Stimulated activated CD4-positive, alpha-beta T cell treated with anti-CD3 and anti-CD28 coated beads, TNF-alpha, amount 100 ng/mL, for 24 hours (primary cell): ENCODE measurements around the gene STK17B.
"Not testable (repeated sequence)": the region's sequence is repeated elsewhere in the genome, so short reads cannot be mapped to it uniquely, and the experiment has no call there.

ENCODE experiments used
- DNase-seq, 3 experiments: peaks; one replicate each; pipeline ENCODE4 v3.0.0-alpha.2; 2020; ENCODE audit warnings: low read depth in 3 of 3

Gene STK17B

DNA sequence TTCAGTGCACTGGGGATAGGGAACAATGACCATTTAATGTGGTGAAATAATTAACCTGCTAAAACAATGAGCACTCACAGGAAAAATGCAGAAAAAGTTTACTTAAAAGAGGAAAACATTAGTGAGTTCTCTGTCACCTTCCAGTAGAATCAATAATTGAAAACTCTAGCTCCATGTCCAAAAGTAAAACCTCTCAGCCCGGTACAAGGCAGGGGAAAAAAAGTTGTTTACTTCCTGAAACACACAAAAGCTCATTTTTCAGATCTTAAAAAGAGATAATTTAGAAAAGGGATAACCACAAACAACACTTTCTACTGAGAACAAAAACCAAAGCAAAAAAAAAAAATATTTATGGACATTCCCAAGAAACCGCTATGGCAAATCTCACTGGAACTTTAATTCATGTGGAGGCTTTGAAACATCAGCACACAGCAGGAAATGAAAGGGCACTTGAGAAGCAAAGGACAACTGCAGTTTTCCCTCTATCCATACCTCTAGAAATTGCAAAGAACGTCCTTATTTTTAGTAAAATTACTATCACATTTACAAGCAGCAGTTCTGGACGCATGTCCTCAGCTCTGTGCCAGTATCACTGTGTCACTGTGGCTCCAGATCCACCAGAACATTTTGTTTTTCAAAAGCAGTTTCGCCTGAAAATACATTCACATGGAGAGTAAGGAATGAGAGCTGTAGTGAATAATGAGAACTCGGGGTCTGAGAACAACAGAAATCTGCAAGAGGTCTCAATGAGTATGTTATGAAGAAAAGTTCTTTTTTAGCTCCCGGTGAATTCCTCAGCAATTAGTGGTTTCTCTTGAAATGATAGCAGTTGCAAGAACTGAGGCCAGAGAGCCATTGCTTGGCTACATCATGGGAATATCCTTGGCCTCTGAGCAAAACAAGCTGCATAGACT is 58.1 kb downstream of the STK17B start:
- DNase-seq: no peak

DNA sequence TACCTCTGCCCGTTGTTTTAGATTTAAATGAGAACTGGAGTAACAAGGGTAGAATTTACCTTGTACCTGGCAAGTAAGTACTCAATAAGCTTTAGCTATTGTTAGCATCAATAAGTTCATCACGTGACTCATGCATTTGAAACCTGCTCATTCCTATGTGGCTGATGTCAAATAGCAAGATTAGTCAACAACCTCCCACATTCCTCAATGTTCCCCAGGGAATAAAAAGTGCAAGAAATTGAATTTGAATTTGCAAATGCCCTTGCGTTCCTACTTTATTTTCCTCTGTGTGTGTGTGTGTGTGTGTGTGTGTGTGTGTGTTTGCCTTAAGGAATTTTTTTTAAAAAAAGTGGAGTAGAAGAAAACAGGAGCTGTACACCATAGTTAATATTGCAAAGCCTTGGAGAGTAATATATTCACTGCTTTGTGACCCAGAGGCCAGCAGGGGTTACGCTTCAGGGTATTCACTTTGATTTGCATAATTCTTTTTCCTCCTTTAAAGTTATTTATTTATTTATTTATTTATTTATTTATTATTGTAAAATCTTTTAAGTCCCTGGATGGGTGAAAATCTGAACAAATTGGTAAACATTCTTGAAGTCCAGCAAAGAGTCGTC is 58.9 kb downstream of the STK17B start:
- no peak for DNase-seq

DNA sequence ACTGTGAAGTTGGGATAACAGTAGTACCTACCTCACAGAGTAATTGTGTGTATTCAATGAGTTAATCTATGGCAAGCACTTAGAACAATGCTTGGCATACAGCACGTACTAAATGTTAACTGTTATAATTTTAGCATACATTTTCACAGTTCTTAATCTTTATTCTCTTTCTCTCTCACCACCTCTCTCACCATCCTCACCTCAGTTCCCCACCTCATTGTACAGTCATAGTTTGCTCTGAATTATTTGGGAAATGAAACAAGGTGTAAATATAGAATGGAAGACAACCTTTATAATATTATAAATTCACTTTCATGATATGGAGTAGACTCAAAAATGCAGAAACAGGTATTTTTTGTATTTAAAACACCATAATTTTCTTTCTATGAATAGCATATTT is 62.8 kb downstream of the STK17B start:
- DNase-seq: no peak

DNA sequence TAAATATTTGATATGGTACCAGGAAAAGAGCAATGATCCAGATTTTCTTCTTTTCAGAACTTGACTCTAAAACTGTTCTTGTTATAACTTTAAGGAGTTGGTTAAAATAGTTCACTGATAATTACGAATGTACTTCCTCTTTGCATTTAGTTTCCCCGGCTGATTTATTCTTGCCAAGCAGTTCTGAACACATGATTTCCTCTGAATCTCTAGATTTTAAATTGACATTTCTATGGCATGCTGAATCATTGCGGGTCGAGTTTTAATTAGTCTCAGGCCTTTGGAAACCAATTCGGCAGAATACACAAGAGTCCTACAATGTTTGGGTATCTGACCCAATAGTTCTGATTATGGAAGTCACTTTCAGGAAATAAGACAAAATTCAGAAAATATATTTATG is 65.4 kb downstream of the STK17B start:
- DNase-seq: no peak

- DNase-seq: no peak
These were observed 67.3 kb downstream of the STK17B start for GRCh38 chr2:196104066-196104465.

- no peak for DNase-seq
These were observed 67.8 kb downstream of the STK17B start for GRCh38 chr2:196103626-196104025.

DNA sequence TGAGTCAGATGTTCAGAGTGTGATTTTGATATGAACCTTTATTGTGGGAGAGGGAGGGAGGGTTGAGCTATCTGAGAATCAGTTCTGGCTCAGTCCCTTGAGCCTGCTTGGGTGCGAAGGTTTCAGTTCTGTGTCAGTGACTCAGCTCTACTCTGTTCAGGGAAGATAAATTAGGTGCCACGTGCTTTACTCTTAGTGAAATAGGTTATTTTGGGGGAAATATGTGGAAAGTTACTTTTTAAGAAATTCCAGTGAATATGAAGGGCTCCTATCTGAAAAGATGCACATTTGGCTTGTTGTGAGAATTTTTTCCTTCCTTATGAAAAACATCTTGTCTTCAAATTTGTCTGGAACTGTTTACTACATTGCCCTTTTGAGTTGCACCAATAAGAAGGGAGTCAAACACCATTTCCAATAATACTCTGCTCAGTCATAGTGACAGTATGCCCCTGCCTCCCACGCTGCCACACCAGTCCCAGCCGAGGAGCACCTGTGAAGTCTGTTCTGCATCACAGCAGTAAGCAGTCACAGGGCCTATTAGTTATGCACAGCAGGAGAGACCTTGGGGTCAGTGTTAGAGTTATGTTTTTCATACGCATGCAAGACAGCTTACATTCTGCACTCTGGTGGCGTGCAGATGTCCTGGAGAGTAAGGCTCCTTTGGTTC is 69.9 kb downstream of the STK17B start:
- peak in 2 of 3 experiments; percentile 4 to 54 for DNase-seq

- DNase-seq: no peak
These were observed 71.5 kb downstream of the STK17B start for GRCh38 chr2:196099916-196100315.

DNA sequence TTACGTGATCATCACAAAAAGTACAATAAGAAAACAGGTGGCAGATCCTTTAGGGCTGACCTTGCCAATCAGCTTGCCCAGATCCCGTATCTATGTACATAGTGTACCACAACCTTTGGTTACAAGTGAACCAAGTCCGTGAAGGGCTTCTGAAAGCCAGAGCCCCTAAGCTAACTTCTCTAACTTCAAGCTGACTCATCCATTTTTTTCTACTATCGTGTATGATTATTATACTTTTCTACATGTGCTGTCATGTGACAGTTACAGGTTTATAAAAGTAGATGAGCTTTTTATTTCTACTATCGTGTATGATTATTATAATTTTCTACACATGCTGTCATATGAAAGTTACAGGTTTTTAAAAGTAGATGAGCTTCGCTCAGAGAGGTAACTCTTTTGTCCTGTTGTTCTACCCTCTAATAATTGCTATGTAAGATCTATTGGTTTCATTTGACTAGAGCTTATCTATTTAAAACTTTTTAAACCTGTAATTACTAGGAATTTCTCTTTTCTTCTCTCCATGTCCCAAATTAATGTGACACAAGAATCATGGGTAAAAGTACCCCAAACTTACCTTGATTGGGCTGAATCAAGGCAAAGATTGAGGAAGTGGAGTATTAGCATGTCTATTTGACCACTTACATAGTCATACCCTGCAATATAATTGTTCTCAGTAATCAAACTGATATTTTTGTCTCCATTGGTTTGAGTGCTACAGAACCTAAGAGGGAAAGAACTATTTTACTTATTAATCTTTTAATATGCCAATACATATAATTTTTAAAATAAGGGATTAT is 73.3 kb downstream of the STK17B start:
- DNase-seq: no peak

DNA sequence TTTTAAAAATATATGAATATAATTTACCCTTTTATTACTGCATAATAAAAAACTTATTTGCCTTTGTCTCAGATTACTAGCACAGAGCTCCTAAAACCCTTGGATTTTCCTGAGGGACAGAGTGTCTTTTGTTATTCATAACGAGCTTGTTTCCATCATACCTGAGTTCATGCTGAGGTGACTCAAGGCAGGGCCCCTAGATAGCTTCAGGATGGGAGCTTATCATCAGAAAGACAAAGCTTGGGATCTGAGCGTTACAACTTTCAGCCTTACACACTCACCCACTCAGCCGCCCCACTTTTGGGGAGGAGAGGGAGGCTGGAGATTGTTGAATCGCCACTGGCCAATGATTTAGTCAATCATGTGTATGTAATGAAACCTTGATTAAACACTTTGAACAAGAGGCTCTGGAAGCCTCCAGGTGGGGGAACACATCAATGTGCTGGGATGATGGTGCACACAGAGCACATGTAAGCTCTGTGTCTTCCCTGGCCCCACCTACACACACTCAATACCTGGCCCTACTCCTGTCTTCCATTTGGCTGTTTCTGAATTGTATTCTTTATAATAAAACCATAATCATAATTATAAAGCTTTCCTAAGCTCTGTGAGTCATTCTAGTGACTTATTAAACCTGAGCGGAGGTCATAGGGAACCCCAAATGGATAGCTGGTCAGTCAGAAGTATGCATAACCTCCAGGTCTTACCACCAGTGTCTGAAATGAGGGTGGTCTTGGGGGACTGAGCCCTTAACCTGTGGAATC is 74.2 kb downstream of the STK17B start:
- DNase-seq: no peak

DNA sequence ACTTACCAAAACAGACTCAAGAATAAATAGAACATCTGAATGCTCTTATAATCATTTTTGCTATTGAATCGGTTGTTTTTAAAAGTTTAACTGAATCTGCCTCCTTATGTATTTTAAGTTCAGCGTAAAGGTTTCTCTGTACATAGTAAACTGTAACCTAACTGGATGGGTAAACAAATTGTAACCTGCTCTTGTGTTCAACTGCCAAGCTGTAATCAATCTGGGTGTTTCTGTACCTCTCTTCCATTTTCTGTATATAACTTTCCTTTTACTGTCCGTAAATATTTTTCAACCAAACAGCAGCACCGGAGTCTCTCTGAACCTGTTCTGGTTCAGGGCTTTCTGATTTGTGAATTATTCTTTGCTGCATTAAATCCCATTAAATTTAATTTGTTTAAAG is 75.1 kb downstream of the STK17B start:
- DNase-seq: no peak

DNA sequence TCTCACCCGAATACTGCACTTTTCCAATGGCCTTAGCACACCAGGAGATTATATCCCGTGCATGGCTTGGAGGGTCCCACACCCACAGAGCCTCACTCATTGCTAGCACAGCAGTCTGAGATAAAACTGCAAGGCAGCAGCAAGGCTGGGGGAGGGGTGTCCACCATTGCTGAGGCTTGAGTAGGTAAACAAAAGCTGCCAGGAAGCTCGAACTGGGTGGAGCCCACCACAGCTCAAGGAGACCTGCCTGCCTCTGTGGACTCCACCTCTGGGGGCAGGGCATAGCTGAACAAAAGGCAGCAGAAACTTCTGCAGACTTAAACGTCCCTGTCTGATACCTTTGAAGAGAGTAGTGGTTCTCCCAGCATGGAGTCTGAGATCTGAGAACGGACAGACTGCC is 81.9 kb downstream of the STK17B start:
- DNase-seq: not testable (repeated sequence)

GRCh38 chr2:196088203-196088602 is 83.2 kb downstream of the STK17B start:
- DNase-seq: no peak

- no peak for DNase-seq
These were observed 84.6 kb downstream of the STK17B start for GRCh38 chr2:196086517-196087368.

DNA sequence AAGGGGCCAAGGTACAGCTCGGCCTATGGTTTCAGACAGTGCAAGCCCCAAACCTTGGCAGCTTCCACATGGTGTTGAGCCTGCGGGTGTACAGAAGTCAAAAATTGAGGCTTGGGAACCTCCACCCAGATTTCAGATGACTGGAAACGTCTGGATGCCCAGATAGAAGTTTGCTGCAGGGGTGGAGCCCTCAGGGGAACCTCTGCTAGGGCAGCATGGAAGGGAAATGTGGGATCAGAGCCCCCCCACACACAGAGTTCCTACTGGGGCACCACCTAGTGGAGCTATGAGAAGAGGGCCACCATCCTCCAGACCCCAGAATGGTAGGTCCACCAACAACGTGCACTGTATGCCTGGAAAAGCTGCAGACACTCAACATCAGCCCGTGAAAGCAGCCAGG is 87.8 kb downstream of the STK17B start:
- no peak for DNase-seq
